NCI-H1694 treated with DMSO at 0.1 percent for 48 hours (cell line): ENCODE results near the gene CALR3.

Experiments
- DNase-seq: peaks from one replicate; lab custom pipeline; 2025; lab: John Stamatoyannopoulos, UW

Gene CALR3

DNA sequence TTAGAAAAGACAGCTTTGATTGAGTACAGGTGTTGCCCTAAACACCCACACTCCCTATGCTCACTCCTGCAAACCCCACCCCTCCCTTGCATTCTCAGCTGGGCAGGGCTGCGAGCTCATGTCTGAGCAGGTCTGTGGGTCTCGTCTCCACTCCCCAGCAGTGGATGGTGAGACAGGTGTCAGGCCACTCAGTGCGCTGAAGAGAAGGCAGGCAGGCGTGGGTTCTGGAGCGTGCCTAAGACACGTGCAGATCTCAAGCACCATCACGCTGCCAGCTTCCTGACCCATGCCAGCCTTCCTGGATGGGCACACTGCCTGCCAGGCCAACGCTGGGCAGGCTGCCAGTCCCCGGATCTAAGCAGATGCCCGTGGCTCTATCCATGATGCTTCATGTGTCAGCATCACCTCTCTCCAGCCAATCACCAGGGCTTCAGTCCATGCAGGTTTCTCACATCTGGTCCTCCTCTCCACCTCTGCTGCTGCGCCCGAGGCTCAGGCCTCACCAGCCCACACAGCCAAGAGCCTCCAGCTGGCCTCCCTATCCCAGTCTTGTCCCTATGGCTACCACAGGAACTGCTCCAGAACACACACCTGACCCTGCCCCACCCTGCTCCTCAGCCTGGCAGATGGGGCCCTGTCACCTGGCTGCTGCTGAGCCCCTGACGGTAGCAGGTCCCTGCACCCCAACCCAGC is 66.8 kb downstream of the CALR3 start:
- peak; percentile 46 for DNase-seq
